Ovary (tissue), 9 donors: ENCODE measurements around the gene DAB2IP. TPM values are rescaled to one million over a fixed set of nuclear protein-coding genes. Genes with fewer than 3 reads are reported as not detected.
A peak's percentile ranks its signal among the peaks of the same experiment; 100 is the strongest.

Experiments used
- DNase-seq, 5 donors: peaks; one replicate each; pipeline ENCODE4 v3.0.0-alpha.2; 2019 to 2020
- H3K27ac ChIP-seq, 2 donors: fragments of 200-600 bp; one replicate each; pipeline versions ENCODE4 v1.5.1 to v1.8.0; 2019 to 2022
- H3K27me3 ChIP-seq: fragments of 200-600 bp; one replicate; pipeline ENCODE4 v1.8.0; 2022
- H3K36me3 ChIP-seq: fragments of 200-600 bp; sonication (generic); one replicate; pipeline ENCODE4 v1.5.1; 2019
- H3K4me1 ChIP-seq: one replicate; pipeline ENCODE4 v1.8.1; 2013; ENCODE audit warnings: mild to moderate bottlenecking, moderate library complexity; ENCODE audit not compliant: insufficient read depth
- H3K4me3 ChIP-seq: fragments of 200-600 bp; sonication (generic); one replicate; pipeline ENCODE4 v1.5.1; 2017
- H3K9me3 ChIP-seq, 2 donors: fragments of 200-600 bp in 1 of 2; sonication (generic) in 1 of 2; one replicate each; pipeline versions ENCODE4 v1.5.1 to v1.8.1; 2013 to 2019; ENCODE audit warnings: mild to moderate bottlenecking in 1 of 2, moderate library complexity in 1 of 2
- EP300 ChIP-seq: sonication (generic); formaldehyde crosslinking; IDR thresholded peaks from one replicate; pipeline ENCODE4 v1.6.1; 2017; ENCODE audit warnings: antibody characterized with exemption
- POLR2A ChIP-seq: fragments of 450-650 bp; IDR thresholded peaks from one replicate; pipeline ENCODE4 v1.6.1; 2017; ENCODE audit warnings: antibody characterized with exemption, mild to moderate bottlenecking, moderate library complexity
- WGBS, 3 donors: extraction: QIAGEN DNeasy Blood & Tissue Kit in 1 of 3; methylation state at CpG; one replicate each; pipeline versions ENCODE4 v1.1.5 to v1.1.7; 2013 to 2017; 5-methylcytosine and 5-hydroxymethylcytosine counted together
- intact Hi-C, 4 donors: fragments of 100-400 bp; cut with DNase I; formaldehyde crosslinking; loops; one replicate each; pipeline versions ENCODE4 v1.11.0 to v1.15.1; 2022 to 2023
- polyA plus RNA-seq, 2 donors: library from polyadenylated mRNA; stranded (reverse); fragments of 200-250 nt in 1 of 2; fragments of 350-450 nt in 1 of 2; fragmentation: Illumina TruSeq in 1 of 2; extraction: RNeasy Lipid Tissue Mini Kit (QIAGEN cat#74804) in 1 of 2; gene quantifications; one replicate each; pipeline ENCODE4 v1.2.3, GENCODE V29; 2013 to 2014
- total RNA-seq, 7 donors: library from RNA; depleted of rRNA in 2 of 7; stranded (reverse); fragments of >200 nt in 2 of 7; fragmentation: NEBNext Ultra II Directional in 3 of 7; extraction: Animal tissue kit (Norgen Biotek cat#: 25700) in 3 of 7; gene quantifications; one replicate each; pipeline versions ENCODE4 v1.1.0 to v1.2.4, GENCODE V29; 2016 to 2023
- TF ChIP-seq, protein P1 (sequence below), 3 donors: fragments of 450-650 bp in 2 of 3; fragments of 200-600 bp in 1 of 3; IDR thresholded peaks; one replicate each; pipeline versions ENCODE4 v1.5.1 to v1.8.0; 2016 to 2022; ENCODE audit warnings: antibody characterized with exemption in 3 of 3, mild to moderate bottlenecking in 1 of 3
- donor health status: DM: no; HTN: no; CAD: no; lungs with moderate emphysema.
- donor health status: DM: no; HTN: no; CAD: no.
- donor health status: Bipolar disorder and iron deficiency.
- donor health status: DM: yes; HTN: yes; CAD: no.
- donor health status: DM: no; HTN: no; CAD: no.
- donor health status: DM: yes; HTN: yes; CAD: no.

Gene DAB2IP
- total and polyA plus RNA-seq, 9 donors = 9.3 to 95.0 (median 70.6) TPM

GRCh38 chr9:121718084-121718483 is 66.7 kb downstream of the DAB2IP start:
- TF ChIP-seq EP300 = no peak
- TF ChIP-seq POLR2A = no peak
- TF ChIP-seq, protein P1, sequence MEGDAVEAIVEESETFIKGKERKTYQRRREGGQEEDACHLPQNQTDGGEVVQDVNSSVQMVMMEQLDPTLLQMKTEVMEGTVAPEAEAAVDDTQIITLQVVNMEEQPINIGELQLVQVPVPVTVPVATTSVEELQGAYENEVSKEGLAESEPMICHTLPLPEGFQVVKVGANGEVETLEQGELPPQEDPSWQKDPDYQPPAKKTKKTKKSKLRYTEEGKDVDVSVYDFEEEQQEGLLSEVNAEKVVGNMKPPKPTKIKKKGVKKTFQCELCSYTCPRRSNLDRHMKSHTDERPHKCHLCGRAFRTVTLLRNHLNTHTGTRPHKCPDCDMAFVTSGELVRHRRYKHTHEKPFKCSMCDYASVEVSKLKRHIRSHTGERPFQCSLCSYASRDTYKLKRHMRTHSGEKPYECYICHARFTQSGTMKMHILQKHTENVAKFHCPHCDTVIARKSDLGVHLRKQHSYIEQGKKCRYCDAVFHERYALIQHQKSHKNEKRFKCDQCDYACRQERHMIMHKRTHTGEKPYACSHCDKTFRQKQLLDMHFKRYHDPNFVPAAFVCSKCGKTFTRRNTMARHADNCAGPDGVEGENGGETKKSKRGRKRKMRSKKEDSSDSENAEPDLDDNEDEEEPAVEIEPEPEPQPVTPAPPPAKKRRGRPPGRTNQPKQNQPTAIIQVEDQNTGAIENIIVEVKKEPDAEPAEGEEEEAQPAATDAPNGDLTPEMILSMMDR (IDR thresholded peaks at IDR 0.05) = no peak
- no peaks in the 10 kb centered on the region for H3K27me3 ChIP-seq
- H3K4me1 ChIP-seq = peaks cover 49% of the 10 kb centered on the region
- H3K36me3 ChIP-seq = no peaks in the 10 kb centered on the region
- peak overlapping the region; percentile 14 to 91 for H3K27ac ChIP-seq
- H3K4me3 ChIP-seq = no peak overlapping the region
- DNase-seq = peak; percentile 59 to 75 (median 72)
- 11 to 31% (median 12%) methylated on average over 16 of the region's 16 CpGs for WGBS, 3 donors
- H3K9me3 ChIP-seq = no peaks in the 10 kb centered on the region
- intact Hi-C loops = no loop called here

DNA sequence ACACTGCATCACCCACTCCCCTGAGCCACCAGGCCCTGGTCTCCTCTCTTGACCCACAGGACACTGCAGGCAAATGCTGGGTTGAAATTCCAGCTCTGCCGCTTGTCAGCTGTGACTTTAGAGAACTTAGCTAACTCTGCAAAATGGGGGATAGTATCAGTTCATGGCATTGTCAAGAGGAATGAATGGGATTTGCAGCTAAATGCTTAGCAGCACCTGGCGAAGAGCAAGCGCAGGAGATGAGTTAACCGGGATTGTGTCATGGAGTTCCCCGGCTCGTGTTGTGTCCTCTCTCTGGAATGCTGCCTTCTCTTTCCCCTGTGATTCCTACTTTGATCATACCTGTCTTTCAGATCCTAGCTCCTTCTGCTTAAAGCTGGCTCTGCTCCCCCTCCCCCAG is 67.1 kb downstream of the DAB2IP start:
- Histone ChIP-seq H3K9me3 (no peaks in the 10 kb centered on the region), H3K27ac (peak overlapping the region in 1 of 2 donors; percentile 91), H3K27me3 (no peaks in the 10 kb centered on the region), H3K4me3 (no peak overlapping the region), H3K4me1 (peaks cover 53% of the 10 kb centered on the region), H3K36me3 (no peaks in the 10 kb centered on the region)
- TF ChIP-seq POLR2A (no peak), EP300 (no peak)
- TF ChIP-seq, protein P1 (IDR thresholded peaks at IDR 0.05) = no peak
- intact Hi-C loops = no loop called here
- 46 to 75% (median 48%) methylated on average over 6 of the region's 6 CpGs for WGBS, 3 donors
- DNase-seq = no peak

DNA sequence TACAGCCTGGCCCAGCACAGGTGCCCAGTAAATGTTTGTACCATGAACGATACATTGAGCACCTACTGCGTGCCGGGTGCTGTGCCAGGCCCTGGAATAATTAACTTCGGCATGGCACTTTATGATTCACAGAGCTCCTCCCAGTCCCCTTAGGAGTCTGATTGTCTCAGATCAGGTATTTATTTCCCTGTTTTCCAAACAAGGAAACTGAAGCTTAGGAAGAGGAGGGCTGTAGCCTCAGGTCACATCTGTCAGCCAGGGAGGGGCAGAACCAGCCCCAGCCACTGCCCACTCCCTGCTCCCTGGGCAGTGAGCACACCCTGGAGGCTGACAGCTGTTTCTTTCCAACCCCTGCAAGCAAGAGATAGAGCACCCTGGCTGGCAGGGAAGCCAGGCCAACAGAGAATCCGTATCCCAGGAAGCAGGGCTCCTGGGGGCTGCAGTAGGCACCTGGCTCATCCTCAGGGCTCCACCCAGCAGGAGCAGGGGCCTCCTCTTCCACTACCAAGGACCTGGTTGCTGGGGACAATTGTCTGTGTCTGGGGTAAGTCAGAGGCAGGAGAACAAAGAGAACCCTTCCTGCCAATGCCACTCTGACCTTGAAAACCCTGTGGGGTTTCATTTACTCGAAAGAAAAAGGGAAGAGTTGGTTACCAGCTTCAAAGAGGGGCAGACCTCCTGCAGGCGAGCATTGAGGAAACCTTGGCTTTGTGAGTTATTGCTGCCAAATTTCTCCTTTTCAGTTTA is 69.0 kb downstream of the DAB2IP start:
- WGBS, 3 donors = 46 to 53% (median 51%) methylated on average over 7 of the region's 7 CpGs
- no peak for DNase-seq
- TF ChIP-seq, protein P1 (IDR thresholded peaks at IDR 0.05) = no peak
- TF ChIP-seq POLR2A (no peak), EP300 (no peak)
- Histone ChIP-seq H3K4me1 (peaks cover 63% of the 10 kb centered on the region), H3K9me3 (no peaks in the 10 kb centered on the region), H3K36me3 (no peaks in the 10 kb centered on the region), H3K4me3 (no peak overlapping the region), H3K27ac (peak overlapping the region; percentile 62 to 91), H3K27me3 (no peaks in the 10 kb centered on the region)
- intact Hi-C loops = no loop called here

- H3K27ac ChIP-seq = peak overlapping the region in 1 of 2 donors; percentile 91
- H3K36me3 ChIP-seq = no peaks in the 10 kb centered on the region
- no peaks in the 10 kb centered on the region for H3K27me3 ChIP-seq
- intact Hi-C loops = no loop called here
- TF ChIP-seq POLR2A (no peak), EP300 (no peak)
- TF ChIP-seq, protein P1 (IDR thresholded peaks at IDR 0.05) = no peak
- no peak for DNase-seq
- no peak overlapping the region for H3K4me3 ChIP-seq
- peaks cover 68% of the 10 kb centered on the region for H3K4me1 ChIP-seq
- no peaks in the 10 kb centered on the region for H3K9me3 ChIP-seq
- 27 to 65% (median 61%) methylated on average over 1 of the region's 1 CpG for WGBS, 3 donors
These were observed 69.6 kb downstream of the DAB2IP start for GRCh38 chr9:121721058-121721350.
